MCF 10A (cell line): ENCODE results near the gene ALDH3A1. TPM values are rescaled to one million over a fixed set of nuclear protein-coding genes. Genes with fewer than 3 reads are reported as not detected.

Experiments used
- BruUV-seq: library from RNA; stranded (reverse); fragments of 400-500 nt; replicated peaks from 2 replicates; lab custom pipeline; 2021; lab: Mats Ljungman, UMichigan
- CTCF ChIA-PET: fragments of 300-600 bp; sonication (Branson Sonifier 250); formaldehyde crosslinking; extraction: SDS; loops from one replicate; lab custom pipeline; 2021; ENCODE audit warnings: antibody characterized with exemption, inconsistent platforms; lab: Yijun Ruan, JAX
- POLR2A ChIA-PET: fragments of 300-600, 350-650 bp; sonication (Branson Sonifier 250); formaldehyde crosslinking; extraction: SDS; loops from one replicate; lab custom pipeline; 2020; ENCODE audit warnings: antibody characterized with exemption, inconsistent platforms; lab: Yijun Ruan, JAX
- DNase-seq: peaks from one replicate; pipeline ENCODE4 v3.0.0-alpha.2; 2018; ENCODE audit not compliant: unreplicated experiment
- H3K27ac Mint-ChIP-seq: one replicate; pipeline ENCODE4 v1.8.0; 2022; ENCODE audit warnings: mild to moderate bottlenecking, low read depth, mixed read lengths; ENCODE audit not compliant: unreplicated experiment
- H3K27me3 Mint-ChIP-seq: one replicate; pipeline ENCODE4 v1.8.0; 2022; ENCODE audit warnings: mixed read lengths; ENCODE audit not compliant: insufficient read depth, unreplicated experiment
- H3K36me3 Mint-ChIP-seq: one replicate; pipeline ENCODE4 v1.8.0; 2022; ENCODE audit warnings: mild to moderate bottlenecking, moderate library complexity, mixed read lengths; ENCODE audit not compliant: insufficient read depth, unreplicated experiment
- H3K4me1 Mint-ChIP-seq: one replicate; pipeline ENCODE4 v1.8.0; 2022; ENCODE audit warnings: mixed read lengths; ENCODE audit not compliant: insufficient read depth, unreplicated experiment
- H3K4me3 Mint-ChIP-seq: one replicate; pipeline ENCODE4 v1.8.0; 2022; ENCODE audit warnings: mild to moderate bottlenecking, moderate library complexity, mixed read lengths; ENCODE audit not compliant: unreplicated experiment
- H3K9me3 Mint-ChIP-seq: one replicate; pipeline ENCODE4 v1.8.0; 2022; ENCODE audit warnings: mixed read lengths; ENCODE audit not compliant: unreplicated experiment
- intact Hi-C: fragments of 100-400 bp; cut with micrococcal nuclease; formaldehyde crosslinking; loops from 2 replicates; pipeline ENCODE4 v1.14.1; 2022
- total RNA-seq: library from RNA; stranded (reverse); gene quantifications from 2 replicates; pipeline ENCODE4 v1.2.3, GENCODE V29; 2022
- TF ChIP-seq, protein P1 (sequence below): fragments of 200-600 bp; IDR thresholded peaks from one replicate; pipeline ENCODE4 v1.8.0; 2022; ENCODE audit warnings: antibody characterized with exemption, mild to moderate bottlenecking; ENCODE audit not compliant: unreplicated experiment

ALDH3A1 gene
- total RNA-seq, 1 experiment from 2014 or later, result 13.4 TPM

DNA sequence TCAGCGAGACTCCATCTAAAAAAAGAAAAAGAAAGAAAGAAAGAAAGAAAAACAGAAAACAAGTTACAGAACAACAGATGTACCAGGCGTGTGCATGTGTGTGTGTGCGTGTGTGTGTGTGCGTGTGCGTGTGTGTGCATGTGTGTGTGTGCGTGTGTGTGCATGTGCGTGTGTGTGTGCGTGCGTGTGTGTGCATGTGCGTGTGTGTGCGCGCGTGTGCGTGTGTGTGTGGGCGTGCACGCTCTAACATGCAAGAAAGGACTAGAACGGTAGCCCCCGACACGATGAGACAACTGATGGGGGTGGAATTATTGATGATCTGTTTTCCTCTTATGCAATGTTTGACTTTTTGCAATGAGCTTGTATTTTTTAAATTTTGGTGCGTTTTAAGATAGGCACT lies 1.6 kb downstream of the ALDH3A1 start:
- no peak for DNase-seq
- H3K27ac Mint-ChIP-seq, result peak overlapping the region; percentile 39
- H3K36me3 Mint-ChIP-seq, result peaks cover 7% of the 10 kb centered on the region
- peaks cover 55% of the 10 kb centered on the region for H3K4me1 Mint-ChIP-seq
- no TSS peak for BruUV-seq
- CTCF ChIA-PET, result interaction anchor here (2.1 kb wide), 1 partner anchor 18 kb away, joined by 5 read pairs; no protein-coding TSS in a partner anchor
- TF ChIP-seq, protein P1, sequence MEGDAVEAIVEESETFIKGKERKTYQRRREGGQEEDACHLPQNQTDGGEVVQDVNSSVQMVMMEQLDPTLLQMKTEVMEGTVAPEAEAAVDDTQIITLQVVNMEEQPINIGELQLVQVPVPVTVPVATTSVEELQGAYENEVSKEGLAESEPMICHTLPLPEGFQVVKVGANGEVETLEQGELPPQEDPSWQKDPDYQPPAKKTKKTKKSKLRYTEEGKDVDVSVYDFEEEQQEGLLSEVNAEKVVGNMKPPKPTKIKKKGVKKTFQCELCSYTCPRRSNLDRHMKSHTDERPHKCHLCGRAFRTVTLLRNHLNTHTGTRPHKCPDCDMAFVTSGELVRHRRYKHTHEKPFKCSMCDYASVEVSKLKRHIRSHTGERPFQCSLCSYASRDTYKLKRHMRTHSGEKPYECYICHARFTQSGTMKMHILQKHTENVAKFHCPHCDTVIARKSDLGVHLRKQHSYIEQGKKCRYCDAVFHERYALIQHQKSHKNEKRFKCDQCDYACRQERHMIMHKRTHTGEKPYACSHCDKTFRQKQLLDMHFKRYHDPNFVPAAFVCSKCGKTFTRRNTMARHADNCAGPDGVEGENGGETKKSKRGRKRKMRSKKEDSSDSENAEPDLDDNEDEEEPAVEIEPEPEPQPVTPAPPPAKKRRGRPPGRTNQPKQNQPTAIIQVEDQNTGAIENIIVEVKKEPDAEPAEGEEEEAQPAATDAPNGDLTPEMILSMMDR, result no peak
- intact Hi-C loops, result no loop called here
- no peak overlapping the region for H3K4me3 Mint-ChIP-seq
- H3K27me3 Mint-ChIP-seq, result no peaks in the 10 kb centered on the region
- POLR2A ChIA-PET, result interaction anchor here (0.7 to 13.0 kb wide), 6 partner anchors 19 to 232 kb away, joined by 3 to 311 read pairs (median 22); partner anchors contain the start of genes ALDH3A2 and SLC47A2
- no peaks in the 10 kb centered on the region for H3K9me3 Mint-ChIP-seq

DNA sequence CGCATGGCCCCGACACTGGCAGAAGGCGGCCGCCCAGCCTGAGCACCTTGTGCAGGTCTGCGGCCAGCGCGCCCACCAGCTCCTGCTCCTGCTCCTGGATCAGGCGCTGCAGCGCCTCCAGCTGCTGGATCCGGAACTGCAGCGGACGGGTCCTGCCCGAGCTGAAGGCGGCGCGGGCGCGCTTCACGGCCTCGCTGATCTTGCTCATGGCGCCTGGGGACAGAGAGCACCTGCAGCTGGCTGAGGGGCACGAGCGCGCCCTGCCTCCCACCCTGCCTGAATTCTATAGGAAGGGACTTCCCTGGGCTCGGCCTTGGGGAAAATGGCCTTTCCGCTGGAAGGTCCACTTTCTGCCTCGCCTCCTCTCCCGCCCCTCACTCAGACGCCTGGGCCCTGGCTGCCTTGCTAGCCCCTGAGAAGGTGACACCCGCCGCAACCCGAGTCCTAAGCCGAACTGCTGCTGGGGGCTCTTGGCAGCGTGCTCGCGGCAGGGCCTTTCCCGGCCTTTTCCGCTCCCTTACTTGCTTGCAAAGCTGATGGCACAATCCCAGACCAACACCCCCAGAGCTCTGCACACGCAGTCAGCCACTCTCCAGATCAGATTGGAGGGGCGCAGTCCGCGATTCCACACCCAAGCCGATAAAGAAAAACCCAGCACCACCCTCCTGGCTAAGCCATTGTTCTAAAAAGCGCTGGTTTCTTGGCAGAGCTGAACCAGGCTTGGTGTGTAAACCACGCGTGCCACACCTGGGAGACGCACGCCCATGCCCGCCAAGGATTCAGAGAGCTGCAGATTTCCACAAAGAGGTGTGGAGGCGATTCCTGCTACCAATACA lies 3.0 kb downstream of the ALDH3A1 start:
- peak; percentile 66 for DNase-seq
- TF ChIP-seq, protein P1, result peak; percentile 74
- H3K4me3 Mint-ChIP-seq, result peak overlapping the region; percentile 29
- BruUV-seq, result no TSS peak
- H3K4me1 Mint-ChIP-seq, result peaks cover 42% of the 10 kb centered on the region
- H3K27ac Mint-ChIP-seq, result peak overlapping the region; percentile 39
- intact Hi-C loops, result no loop called here
- H3K9me3 Mint-ChIP-seq, result no peaks in the 10 kb centered on the region
- H3K27me3 Mint-ChIP-seq, result no peaks in the 10 kb centered on the region
- ChIA-PET POLR2A (interaction anchor here (0.8 to 13.0 kb wide), 8 partner anchors 9 to 96 kb away, joined by 3 to 311 read pairs (median 4); partner anchors contain the start of genes ALDH3A2 and SLC47A2), CTCF (interaction anchor here (0.6 to 2.7 kb wide), 11 partner anchors 9 to 232 kb away, joined by 3 to 11 read pairs (median 5); no protein-coding TSS in a partner anchor)
- H3K36me3 Mint-ChIP-seq, result peaks cover 7% of the 10 kb centered on the region

DNA sequence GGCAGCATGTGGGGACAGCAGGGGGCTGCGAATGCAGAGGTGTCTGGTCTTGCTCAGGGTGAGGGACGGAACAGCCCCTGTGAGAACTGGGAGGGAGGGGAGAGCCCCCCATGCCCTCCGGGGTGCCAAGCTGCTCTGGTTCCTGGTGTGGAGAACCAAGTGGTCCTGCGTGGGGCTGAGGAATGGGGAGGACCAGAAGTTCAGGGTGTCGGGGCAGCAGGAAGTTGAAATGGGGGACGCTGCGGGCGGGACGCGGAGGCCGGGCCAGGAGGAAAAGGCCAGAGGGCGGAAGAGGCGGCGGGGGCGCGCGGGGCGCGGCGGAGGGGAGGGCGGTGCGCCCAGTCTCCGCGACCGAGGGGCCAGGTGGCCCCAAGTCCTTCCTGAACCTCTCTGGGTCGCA lies 3.6 kb downstream of the ALDH3A1 start:
- no TSS peak for BruUV-seq
- H3K9me3 Mint-ChIP-seq, result no peaks in the 10 kb centered on the region
- H3K27me3 Mint-ChIP-seq, result no peaks in the 10 kb centered on the region
- H3K36me3 Mint-ChIP-seq, result peaks cover 7% of the 10 kb centered on the region
- ChIA-PET POLR2A (interaction anchor here (1.5 to 13.0 kb wide), 4 partner anchors 12 to 96 kb away, joined by 4 to 311 read pairs (median 144); partner anchors contain the start of genes ALDH3A2 and SLC47A2), CTCF (interaction anchor here (0.6 to 2.7 kb wide), 6 partner anchors 9 to 231 kb away, joined by 3 to 11 read pairs (median 6); no protein-coding TSS in a partner anchor)
- TF ChIP-seq, protein P1, result no peak
- H3K27ac Mint-ChIP-seq, result no peak overlapping the region
- no peak for DNase-seq
- H3K4me3 Mint-ChIP-seq, result no peak overlapping the region
- H3K4me1 Mint-ChIP-seq, result peaks cover 37% of the 10 kb centered on the region
- intact Hi-C loops, result no loop called here
